GM08714 (cell line): ENCODE measurements around the gene PTGES3.
A peak's percentile ranks its signal among the peaks of the same experiment; 100 is the strongest.
"Not testable (repeated sequence)": the region's sequence is repeated elsewhere in the genome, so short reads cannot be mapped to it uniquely, and the experiment has no call there.

Source experiments
- H3K4me3 ChIP-seq: fragments of 200-500 bp; sonication (Bioruptor generic); 2 replicates; pipeline ENCODE4 v1.5.1; 2014; ENCODE audit warnings: mild to moderate bottlenecking, low read length, inconsistent platforms
- ZNF274 ChIP-seq: IDR thresholded peaks from 2 replicates; pipeline ENCODE4 v1.6.1; 2012; ENCODE audit warnings: mild to moderate bottlenecking, low read depth, low read length

Gene PTGES3

DNA sequence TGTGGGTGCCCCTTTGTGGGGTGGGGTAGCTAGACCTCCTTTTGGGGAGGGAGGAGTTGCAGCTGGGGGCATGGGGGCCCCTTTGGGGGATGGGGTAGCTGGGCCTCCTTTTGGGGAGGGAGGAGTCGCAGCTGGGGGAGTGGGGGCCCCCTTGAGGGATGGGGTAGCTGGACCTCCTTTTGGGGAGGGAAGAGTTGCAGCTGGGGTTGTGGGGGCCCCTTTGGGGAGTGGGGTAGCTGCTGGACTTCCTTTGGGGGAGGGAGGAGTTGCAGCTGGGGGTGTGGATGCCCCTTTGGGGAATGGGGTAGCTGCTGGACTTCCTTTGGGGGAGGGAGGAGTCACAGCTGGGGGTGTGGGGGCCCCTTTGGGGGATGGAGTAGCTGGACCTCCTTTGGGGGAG is 30.1 kb upstream of the PTGES3 start:
- TF ChIP-seq ZNF274 = no peak
- no peak overlapping the region for H3K4me3 ChIP-seq

DNA sequence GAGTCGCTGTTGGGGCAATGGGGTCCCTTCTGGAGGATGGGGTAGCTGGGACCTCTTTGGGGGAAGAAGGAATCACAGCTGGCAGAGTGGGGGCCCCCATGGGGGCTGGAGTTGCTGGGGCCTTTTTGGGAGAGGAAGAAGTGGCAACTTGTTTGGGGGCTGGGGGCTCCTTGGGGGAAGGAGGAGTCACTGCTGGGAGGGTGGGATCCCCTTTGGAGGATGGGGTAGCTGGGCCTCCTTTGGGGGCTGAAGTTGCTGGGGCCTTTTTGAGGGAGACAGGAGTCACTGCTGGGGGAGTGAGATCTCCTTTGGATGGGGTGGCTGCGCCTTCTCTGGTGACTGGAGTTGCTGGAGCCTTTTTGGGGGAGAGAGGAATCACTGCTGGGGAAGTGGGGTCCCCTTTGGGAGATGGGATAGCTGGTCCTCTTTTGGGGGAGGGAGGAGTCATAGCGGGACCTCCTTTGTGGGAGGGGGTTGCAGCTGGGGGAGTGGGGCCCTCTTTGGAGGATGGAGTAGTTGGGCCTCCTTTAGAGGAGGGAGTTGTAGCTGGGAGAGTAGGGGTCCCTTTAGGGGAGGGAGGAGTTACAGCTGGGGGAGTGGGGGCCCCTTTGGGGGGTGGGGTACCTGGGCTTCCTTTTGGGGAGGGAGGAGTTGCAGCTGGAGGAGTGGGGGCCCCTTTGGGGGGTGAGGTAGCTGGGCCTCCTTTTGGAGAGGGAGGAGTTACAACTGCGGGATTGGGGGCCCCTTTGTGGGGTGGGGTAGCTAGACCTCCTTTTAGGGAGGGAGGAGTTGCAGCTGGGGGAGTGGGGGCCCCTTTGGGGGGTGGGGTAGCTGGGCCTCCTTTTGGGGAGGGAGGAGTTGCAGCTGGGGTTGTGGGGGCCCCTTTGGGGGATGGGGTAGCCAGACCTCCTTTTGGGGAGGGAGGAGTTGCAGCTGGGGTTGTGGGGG is 29.1 kb upstream of the PTGES3 start:
- no peak overlapping the region for H3K4me3 ChIP-seq
- TF ChIP-seq ZNF274 = no peak

DNA sequence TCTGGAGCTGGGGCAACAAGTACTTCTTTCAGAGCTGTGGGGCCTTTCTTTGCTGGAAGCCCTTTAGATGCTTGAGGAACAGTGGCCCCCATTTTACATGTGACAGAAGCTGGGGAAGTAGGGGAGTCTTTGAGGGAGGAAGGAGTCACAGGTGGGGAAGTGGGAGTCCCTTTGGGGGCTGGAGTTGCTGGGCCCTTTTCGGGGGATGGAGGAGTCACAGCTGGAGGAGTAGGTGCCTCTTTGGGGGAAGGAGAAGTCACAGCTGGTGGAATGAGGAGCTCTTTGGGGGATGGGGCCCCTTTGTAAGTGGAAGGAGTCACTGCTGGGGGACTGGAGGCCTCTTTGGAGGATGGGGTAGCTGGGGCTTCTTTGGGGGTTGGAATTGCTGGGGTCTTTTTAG is 28.4 kb upstream of the PTGES3 start:
- H3K4me3 ChIP-seq = no peak overlapping the region
- TF ChIP-seq ZNF274 = no peak

DNA sequence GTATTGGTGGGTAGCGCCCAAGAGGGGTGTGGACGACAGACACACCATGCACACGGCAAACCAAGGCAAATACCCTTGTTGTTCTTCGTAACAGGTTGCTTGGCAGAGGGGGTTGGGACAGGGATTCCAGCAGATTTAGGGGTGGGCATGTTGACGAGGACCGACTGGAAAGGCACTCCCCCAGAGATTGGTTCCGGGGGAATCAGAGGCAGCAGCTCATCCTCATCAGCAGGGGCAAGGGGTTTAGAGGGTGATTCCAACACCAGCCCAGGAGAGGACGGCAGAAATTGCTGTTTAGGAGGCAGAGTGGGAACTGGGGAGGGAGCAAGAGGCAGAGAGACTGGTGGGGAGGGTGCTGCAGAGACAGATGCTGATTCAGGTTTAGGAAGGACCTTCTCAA is 27.7 kb upstream of the PTGES3 start:
- TF ChIP-seq ZNF274 = no peak
- H3K4me3 ChIP-seq = no peak overlapping the region

DNA sequence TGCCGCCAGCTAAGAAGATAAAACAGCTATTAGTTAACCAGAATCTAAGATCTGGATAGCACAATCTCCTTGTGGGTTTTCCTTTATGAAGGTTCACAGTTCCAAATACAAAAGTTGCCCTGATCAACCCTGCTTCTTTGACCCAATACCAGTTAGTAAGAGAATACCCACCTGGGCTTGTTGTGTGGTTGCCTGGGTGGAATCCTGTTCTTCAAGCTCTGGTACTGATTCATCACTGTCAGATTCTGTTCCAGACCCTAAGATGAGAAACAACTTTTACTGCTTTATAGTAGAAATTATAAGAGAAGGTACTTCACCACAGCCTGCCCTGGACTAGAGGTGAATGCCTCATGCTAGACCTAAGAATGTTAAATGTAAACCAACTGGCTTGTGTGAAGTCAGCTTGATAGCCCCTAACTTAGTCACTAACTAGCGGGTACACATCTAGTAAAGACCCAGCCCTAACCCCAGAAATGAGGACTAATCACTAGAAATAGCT is 26.4 kb upstream of the PTGES3 start:
- TF ChIP-seq ZNF274 = no peak
- H3K4me3 ChIP-seq = no peak overlapping the region

DNA sequence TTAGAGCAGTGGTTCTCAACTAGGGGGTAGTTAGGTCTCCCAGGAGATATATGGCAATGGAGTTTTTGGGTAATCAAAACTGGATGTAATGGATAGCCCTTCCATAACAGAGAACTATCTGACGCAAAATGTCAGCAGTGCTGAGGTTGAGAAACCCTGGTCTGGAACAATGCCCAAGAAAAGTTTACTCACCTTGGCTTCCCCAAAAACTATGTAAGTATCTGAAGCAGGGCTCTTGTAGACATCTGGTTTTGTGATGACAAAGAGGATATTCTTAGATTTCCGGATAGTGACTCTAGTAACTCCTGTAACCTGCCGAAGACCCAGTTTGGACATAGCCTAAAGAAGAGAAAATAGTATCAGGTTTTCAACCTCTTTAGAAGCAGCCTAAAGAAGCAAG is 25.3 kb upstream of the PTGES3 start:
- no peak for TF ChIP-seq ZNF274
- H3K4me3 ChIP-seq = no peak overlapping the region

DNA sequence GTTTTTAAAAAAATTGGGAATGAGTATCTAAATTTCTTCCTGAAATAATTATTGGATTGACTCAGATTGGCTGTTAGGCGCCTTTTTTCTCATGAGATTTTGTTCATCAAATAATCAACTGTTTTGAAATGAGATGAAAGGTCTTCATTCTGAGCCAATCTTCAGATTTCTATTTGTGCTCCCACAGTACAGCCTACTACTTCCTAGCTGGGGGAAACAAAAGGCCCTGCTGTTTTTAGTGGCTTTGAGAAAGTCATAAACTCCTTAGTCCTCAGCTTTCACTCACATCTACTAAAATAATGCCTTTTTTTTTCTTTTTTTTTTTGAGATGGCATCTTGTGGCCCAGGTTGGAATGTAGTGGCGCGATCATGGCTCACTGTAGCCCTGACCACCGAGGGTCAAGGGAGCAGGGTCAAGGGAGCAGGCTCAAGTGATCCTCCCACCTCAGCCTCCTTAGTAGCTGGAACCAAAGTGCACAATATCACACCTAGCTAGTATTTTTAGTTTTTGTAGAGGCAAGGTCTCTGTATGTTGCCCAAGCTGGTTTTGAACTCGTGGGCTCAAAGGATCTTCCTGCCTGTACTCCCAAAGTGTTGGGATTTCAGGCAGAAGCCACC is 21.8 kb upstream of the PTGES3 start:
- no peak overlapping the region for H3K4me3 ChIP-seq
- TF ChIP-seq ZNF274 = no peak

DNA sequence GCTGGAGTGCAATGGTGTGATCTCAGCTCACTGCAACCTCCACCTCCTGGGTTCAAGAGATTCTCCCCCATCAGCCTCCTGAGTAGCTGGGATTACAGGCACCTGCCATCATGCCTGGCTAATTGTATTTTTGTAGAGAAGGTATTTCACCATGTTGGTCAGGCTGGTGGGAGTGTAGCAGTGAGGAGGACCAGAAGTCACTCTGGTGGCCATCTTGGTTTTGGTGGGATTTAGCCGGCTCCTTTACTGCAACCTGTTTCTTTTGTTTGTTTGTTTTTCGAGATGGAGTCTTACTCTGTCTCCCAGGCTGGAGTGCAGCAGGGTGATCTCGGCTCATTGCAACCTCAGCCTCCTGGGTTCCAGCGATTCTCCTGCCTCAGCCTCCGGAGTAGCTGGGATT is 16.4 kb upstream of the PTGES3 start:
- H3K4me3 ChIP-seq = not testable (repeated sequence)

DNA sequence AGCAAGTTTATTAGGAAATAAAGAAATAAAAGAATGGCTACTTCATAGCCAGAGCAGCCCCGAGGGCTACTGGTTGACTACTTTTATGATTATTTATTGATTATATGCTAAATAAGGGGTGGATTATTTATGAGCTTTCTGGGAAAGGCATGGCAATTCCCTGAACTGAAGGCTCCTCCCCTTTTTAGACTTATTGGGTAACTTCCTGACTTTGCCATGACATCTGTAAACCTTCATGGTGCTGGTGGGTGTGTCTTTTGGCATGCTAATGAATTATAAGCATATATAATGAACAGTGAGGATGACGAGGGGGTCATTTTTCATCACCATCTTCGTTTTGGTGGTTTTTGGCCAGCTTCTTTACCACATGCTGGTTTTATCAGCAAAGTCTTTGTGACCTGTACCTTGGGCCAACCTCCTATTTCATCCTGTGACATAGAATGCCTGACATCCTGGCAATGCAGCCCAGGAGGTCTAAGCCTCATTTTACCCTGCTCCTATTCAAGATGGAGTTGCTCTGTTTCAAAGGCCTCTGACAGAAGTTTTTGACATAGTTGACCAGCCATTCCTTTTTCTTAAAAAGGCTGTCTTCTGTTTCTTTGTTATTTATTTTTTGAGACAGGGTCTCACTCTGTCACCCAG is 11.1 kb upstream of the PTGES3 start:
- TF ChIP-seq ZNF274 = no peak
- H3K4me3 ChIP-seq = no peak overlapping the region

DNA sequence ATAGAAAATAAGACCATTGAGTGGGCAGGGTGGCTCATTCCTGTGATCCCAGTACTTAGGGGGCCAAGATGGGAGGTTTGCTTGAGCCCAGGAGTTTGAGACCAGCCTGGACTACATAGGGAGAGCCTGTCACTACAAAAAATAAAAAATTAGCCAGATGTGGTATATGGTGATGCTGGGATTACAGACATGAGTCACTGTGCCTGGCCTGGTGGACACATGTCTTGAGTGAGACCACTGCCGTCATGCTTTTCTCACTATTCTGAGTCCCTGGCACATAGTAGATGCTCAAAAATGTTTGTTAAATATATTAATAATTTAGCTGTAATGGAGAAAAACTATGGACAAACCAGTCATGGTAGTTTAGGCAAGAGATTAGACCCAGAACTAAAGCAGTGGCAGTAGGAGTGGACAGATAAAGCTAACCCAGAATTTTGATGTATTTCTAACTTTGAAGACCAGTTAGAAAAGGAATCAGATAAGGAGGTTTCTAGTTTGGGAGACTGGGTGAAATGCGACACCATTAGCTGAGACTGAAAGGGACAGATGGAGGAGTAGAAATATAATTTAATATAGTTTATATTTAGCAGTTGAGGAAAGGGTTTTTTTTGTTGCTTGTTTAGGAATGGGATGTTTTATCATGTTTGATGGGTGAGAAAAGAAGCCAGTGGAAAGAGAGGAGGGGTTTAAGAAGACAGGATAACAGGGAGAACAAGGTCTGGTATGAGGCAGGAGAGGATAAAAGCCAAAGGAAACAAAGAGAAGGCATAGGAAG is 7.4 kb upstream of the PTGES3 start:
- TF ChIP-seq ZNF274 = no peak
- H3K4me3 ChIP-seq = no peak overlapping the region

DNA sequence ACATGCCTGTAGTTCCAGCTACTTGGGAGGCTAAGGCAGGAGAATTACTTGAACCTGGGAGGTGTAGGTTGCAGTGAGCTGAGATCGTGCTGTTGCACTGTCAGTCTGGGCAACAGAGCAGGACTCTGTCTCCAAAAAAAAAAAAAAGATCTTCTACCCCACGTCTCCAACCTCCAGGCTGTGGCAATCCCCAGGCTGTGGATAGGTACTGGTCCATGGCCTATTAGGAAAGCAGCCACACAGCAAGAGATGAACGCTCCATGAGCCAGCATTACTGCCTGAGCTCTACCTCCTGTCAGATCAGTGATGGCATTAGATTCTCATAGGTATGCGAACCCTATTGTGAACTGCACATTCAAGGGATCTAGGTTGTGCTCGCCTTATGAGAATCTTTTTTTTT is 6.1 kb upstream of the PTGES3 start:
- no peak for TF ChIP-seq ZNF274
- no peak overlapping the region for H3K4me3 ChIP-seq

DNA sequence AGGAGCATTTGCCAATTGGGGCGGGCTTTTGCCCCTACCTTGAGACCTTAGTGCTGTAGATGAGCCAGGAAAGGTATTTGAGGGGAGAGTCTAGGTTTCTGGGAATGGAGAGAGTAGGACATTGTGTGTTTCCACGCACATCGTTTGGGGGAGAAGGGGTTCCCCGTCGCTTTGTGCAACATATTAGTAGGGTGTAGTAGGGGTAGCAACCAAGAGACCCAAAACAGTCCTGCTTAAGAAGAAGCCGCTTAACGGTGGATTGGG is 694 bp upstream of the PTGES3 start:
- H3K4me3 ChIP-seq = peak overlapping the region; percentile 86
- TF ChIP-seq ZNF274 = no peak

DNA sequence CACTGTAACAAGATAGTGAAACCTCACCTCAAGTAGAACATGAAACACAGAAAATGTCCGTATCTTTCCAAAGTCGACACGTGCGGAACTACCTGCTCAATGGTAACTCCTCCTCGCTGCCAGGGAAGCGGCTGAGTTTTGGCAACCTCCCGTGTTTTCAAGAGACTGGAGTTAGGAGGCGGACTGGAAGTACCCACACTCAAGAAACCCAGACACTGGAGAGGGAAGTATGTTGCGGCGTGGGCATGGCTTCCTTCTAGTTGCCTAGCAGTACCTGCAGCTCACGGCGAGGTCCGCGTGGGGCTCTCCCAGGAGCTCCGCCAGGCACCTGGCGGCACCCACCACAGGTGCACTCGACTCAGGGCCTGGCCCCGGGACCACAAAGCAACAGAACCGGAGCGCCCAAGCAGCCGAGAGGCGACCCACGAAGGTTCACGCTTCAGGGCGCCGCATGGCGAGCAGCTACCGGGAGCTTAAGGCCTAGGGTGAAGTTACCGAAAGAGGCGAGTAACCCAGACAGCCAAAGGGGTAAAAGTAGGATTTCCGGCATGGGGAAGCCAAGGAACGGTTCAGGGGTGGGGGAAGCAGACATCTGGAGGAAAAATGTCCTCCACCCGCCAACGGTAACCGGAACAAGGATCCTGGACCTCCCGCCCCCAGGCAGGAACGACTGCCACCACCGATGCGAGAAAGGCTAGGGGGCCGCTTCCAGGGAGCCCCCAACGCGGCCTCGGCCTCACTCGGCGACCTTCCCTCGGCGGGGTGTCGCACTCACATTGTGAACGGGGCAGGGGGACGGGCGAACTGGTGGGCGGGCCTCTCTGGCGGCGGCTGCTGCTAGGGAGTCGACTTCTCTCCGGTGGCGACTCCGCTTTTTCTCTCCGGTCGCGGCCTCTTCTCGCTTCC is 608 bp downstream of the PTGES3 start:
- TF ChIP-seq ZNF274 = no peak
- H3K4me3 ChIP-seq = peak overlapping the region; percentile 96
